ENCODE results near the gene SIPA1L3.

Gene SIPA1L3

GRCh38 chr19:38196948-38197656 is 290.1 kb downstream of the SIPA1L3 start:
- H3K27ac ChIP-seq: no peak overlapping the region
- TF ChIP-seq ZFX (IDR thresholded peaks at IDR 0.05): no peak
- TF ChIP-seq, protein P1, sequence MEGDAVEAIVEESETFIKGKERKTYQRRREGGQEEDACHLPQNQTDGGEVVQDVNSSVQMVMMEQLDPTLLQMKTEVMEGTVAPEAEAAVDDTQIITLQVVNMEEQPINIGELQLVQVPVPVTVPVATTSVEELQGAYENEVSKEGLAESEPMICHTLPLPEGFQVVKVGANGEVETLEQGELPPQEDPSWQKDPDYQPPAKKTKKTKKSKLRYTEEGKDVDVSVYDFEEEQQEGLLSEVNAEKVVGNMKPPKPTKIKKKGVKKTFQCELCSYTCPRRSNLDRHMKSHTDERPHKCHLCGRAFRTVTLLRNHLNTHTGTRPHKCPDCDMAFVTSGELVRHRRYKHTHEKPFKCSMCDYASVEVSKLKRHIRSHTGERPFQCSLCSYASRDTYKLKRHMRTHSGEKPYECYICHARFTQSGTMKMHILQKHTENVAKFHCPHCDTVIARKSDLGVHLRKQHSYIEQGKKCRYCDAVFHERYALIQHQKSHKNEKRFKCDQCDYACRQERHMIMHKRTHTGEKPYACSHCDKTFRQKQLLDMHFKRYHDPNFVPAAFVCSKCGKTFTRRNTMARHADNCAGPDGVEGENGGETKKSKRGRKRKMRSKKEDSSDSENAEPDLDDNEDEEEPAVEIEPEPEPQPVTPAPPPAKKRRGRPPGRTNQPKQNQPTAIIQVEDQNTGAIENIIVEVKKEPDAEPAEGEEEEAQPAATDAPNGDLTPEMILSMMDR (conservative IDR thresholded peaks at IDR 0.05): no peak

DNA sequence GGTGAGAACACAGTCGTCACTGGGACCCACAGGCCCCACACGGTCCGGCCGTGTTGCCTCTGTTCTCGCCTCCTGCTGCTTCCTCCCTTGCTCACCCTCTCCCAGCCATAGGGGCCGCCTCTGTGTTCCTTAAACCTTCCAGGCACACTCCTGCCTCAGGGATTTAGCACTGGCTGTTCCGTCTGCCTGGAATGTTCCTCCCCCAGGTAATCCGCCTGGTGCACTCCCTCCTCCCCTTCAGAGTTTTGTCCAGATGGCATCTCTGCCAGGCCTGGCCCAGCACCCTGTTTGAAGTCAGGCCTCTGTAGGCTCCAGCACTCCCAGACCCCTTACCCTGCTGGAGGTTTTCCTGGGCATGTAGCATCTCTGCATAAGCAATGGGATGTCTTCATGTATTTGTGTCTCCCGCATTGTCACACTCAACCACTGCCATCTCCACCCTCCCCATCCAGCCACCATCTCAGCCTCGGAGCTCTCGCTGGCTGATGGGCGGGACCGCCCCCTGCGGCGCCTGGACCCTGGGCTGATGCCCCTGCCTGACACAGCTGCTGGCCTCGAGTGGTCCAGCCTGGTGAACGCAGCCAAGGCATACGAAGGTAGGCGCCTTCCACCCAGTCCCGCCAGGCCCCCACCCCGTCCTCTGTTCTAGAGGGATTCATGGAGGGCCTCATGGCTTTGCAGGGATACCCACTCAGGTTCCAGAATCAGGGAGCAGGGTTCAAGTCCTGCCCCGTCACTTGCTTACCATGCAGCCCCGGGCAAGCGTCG is 291.1 kb downstream of the SIPA1L3 start:
- H3K27ac ChIP-seq: no peak overlapping the region
- TF ChIP-seq, protein P1 (conservative IDR thresholded peaks at IDR 0.05): no peak
- no peak for TF ChIP-seq ZFX (IDR thresholded peaks at IDR 0.05)

DNA sequence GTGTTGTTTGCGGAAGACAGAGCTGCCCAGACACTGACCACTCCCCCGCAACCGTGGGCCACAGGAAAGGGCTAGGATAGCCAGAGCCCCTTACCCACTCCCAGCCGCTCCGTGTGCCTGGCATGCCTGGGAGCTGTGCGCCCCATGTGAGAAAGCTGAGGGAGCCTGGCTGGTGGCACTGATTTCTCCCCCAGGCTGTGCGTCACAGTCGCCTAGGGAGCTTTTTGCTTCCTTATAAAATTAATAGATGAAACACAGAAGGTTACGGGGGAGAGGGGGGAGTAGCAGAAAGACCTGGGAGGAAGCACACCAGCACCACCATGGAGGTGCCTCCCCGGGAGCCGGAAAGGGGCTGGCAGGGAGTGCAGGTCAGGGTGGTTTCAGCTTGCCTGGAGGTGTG is 292.3 kb downstream of the SIPA1L3 start:
- no peak for TF ChIP-seq ZFX (IDR thresholded peaks at IDR 0.05)
- TF ChIP-seq, protein P1 (conservative IDR thresholded peaks at IDR 0.05): no peak
- H3K27ac ChIP-seq: no peak overlapping the region

DNA sequence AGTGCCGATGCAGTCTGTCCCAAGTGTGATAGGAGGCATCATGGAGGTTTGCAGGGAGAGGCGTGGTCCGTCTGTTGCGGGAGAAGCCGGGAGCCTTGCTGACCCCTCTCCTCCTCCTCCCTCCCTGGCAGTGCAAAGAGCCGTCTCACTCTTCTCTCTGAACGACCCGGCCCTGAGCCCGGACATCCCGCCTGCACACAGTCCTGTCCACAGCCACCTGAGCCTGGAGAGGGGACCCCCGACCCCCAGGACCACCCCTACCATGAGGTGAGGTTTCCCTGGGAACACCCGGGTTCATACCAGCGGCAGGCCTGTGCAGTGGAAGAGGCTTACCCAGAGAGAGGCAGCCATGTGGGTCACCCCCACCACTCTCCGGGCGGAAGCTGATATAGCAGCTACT is 294.7 kb downstream of the SIPA1L3 start:
- TF ChIP-seq, protein P1 (conservative IDR thresholded peaks at IDR 0.05): no peak
- no peak for TF ChIP-seq ZFX (IDR thresholded peaks at IDR 0.05)
- H3K27ac ChIP-seq: no peak overlapping the region

GRCh38 chr19:38202504-38202903 is 295.5 kb downstream of the SIPA1L3 start:
- no peak overlapping the region for H3K27ac ChIP-seq

GRCh38 chr19:38203197-38203596 is 296.2 kb downstream of the SIPA1L3 start:
- TF ChIP-seq, protein P1 (conservative IDR thresholded peaks at IDR 0.05): no peak
- no peak for TF ChIP-seq ZFX (IDR thresholded peaks at IDR 0.05)
- no peak overlapping the region for H3K27ac ChIP-seq

More at GRCh38 chr19:38202504-38202903, 295.5 kb downstream of the SIPA1L3 start:
- no peak for TF ChIP-seq ZFX (IDR thresholded peaks at IDR 0.05)
- TF ChIP-seq, protein P1 (conservative IDR thresholded peaks at IDR 0.05): no peak

GRCh38 chr19:38204096-38204495 is 297.1 kb downstream of the SIPA1L3 start:
- TF ChIP-seq, protein P1 (conservative IDR thresholded peaks at IDR 0.05): no peak
- TF ChIP-seq ZFX (IDR thresholded peaks at IDR 0.05): no peak
- H3K27ac ChIP-seq: no peak overlapping the region

Data from C4-2B (cell line).